ENCODE measurements around the gene PHACTR1. TPM values are rescaled to one million over a fixed set of nuclear protein-coding genes. Genes with fewer than 3 reads are reported as not detected.

The PHACTR1 gene
- total RNA-seq, 1 experiment from 2014 or later, result 15.5 TPM

- no peak for TF ChIP-seq STAT6 (CRISPR knock-in tag; conservative IDR thresholded peaks at IDR 0.05; ENCODE audit: low read depth)
- TF ChIP-seq, protein P1, sequence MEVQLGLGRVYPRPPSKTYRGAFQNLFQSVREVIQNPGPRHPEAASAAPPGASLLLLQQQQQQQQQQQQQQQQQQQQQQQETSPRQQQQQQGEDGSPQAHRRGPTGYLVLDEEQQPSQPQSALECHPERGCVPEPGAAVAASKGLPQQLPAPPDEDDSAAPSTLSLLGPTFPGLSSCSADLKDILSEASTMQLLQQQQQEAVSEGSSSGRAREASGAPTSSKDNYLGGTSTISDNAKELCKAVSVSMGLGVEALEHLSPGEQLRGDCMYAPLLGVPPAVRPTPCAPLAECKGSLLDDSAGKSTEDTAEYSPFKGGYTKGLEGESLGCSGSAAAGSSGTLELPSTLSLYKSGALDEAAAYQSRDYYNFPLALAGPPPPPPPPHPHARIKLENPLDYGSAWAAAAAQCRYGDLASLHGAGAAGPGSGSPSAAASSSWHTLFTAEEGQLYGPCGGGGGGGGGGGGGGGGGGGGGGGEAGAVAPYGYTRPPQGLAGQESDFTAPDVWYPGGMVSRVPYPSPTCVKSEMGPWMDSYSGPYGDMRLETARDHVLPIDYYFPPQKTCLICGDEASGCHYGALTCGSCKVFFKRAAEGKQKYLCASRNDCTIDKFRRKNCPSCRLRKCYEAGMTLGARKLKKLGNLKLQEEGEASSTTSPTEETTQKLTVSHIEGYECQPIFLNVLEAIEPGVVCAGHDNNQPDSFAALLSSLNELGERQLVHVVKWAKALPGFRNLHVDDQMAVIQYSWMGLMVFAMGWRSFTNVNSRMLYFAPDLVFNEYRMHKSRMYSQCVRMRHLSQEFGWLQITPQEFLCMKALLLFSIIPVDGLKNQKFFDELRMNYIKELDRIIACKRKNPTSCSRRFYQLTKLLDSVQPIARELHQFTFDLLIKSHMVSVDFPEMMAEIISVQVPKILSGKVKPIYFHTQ (CRISPR knock-in tag; IDR thresholded peaks at IDR 0.05), result no peak
- TF ChIP-seq, protein P2, sequence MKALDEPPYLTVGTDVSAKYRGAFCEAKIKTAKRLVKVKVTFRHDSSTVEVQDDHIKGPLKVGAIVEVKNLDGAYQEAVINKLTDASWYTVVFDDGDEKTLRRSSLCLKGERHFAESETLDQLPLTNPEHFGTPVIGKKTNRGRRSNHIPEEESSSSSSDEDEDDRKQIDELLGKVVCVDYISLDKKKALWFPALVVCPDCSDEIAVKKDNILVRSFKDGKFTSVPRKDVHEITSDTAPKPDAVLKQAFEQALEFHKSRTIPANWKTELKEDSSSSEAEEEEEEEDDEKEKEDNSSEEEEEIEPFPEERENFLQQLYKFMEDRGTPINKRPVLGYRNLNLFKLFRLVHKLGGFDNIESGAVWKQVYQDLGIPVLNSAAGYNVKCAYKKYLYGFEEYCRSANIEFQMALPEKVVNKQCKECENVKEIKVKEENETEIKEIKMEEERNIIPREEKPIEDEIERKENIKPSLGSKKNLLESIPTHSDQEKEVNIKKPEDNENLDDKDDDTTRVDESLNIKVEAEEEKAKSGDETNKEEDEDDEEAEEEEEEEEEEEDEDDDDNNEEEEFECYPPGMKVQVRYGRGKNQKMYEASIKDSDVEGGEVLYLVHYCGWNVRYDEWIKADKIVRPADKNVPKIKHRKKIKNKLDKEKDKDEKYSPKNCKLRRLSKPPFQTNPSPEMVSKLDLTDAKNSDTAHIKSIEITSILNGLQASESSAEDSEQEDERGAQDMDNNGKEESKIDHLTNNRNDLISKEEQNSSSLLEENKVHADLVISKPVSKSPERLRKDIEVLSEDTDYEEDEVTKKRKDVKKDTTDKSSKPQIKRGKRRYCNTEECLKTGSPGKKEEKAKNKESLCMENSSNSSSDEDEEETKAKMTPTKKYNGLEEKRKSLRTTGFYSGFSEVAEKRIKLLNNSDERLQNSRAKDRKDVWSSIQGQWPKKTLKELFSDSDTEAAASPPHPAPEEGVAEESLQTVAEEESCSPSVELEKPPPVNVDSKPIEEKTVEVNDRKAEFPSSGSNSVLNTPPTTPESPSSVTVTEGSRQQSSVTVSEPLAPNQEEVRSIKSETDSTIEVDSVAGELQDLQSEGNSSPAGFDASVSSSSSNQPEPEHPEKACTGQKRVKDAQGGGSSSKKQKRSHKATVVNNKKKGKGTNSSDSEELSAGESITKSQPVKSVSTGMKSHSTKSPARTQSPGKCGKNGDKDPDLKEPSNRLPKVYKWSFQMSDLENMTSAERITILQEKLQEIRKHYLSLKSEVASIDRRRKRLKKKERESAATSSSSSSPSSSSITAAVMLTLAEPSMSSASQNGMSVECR (CRISPR knock-in tag; IDR thresholded peaks at IDR 0.05; ENCODE audit: borderline replicate concordance), result no peak
- no peak for TF ChIP-seq FOXK1 (CRISPR knock-in tag; IDR thresholded peaks at IDR 0.05)
- no peak for TF ChIP-seq ZNF423 (CRISPR knock-in tag; IDR thresholded peaks at IDR 0.05)
- TF ChIP-seq, protein P3, sequence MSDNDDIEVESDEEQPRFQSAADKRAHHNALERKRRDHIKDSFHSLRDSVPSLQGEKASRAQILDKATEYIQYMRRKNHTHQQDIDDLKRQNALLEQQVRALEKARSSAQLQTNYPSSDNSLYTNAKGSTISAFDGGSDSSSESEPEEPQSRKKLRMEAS (CRISPR knock-in tag; IDR thresholded peaks at IDR 0.05), result no peak
- TF ChIP-seq MYBL2 (CRISPR knock-in tag; IDR thresholded peaks at IDR 0.05), result no peak
- no peak for TF ChIP-seq SP1 (CRISPR knock-in tag; conservative IDR thresholded peaks at IDR 0.05)
- no peak for TF ChIP-seq CREB1 (CRISPR knock-in tag; IDR thresholded peaks at IDR 0.05)
- TF ChIP-seq KAT7 (CRISPR knock-in tag; IDR thresholded peaks at IDR 0.05; ENCODE audit: borderline replicate concordance), result no peak
These were observed 588.2 kb downstream of the PHACTR1 start (continued) for GRCh38 chr6:13304580-13305260.

DNA sequence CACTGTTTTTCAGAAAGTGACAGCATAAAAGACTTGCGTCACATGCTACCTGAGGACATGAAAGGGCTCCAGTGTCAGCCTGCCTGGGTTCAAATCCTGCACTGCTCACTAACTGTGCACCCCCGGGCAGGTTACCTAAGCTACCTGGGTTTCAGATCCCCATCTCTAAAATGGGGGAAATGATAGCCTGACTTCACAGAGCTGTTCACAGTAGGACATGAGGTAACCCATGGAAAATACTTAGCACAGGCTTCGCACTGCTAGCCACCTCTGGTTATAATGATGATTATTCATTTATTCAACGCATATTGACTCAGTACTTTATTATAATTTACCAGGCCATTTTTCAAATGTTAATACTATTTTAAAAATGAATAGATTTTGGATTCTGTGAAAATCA, 588.7 kb downstream of the PHACTR1 start:
- Mint-ChIP-seq H3K9me3 (no peaks in the 10 kb centered on the region), H3K4me1 (no peaks in the 10 kb centered on the region), H3K27ac (no peak overlapping the region), H3K27me3 (ENCODE audit: low read depth) (no peaks in the 10 kb centered on the region), H3K36me3 (peaks cover 48% of the 10 kb centered on the region), H3K4me3 (no peak overlapping the region)
- POLR2A ChIA-PET, result no interaction called here
- DNase-seq (ENCODE audit: low spot score) (no peak), ATAC-seq (no peak)
- CTCF ChIA-PET, result no interaction called here
- no peak for TF ChIP-seq ZNF423 (CRISPR knock-in tag; IDR thresholded peaks at IDR 0.05)
- TF ChIP-seq PRDM15 (CRISPR knock-in tag; IDR thresholded peaks at IDR 0.05), result no peak
- TF ChIP-seq GTF2I (CRISPR knock-in tag; conservative IDR thresholded peaks at IDR 0.05), result no peak
- TF ChIP-seq, protein P4, sequence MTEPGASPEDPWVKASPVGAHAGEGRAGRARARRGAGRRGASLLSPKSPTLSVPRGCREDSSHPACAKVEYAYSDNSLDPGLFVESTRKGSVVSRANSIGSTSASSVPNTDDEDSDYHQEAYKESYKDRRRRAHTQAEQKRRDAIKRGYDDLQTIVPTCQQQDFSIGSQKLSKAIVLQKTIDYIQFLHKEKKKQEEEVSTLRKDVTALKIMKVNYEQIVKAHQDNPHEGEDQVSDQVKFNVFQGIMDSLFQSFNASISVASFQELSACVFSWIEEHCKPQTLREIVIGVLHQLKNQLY (CRISPR knock-in tag; IDR thresholded peaks at IDR 0.05), result no peak
- no peak for TF ChIP-seq ZNF232 (CRISPR knock-in tag; IDR thresholded peaks at IDR 0.05)
- TF ChIP-seq ZNF281 (CRISPR knock-in tag; IDR thresholded peaks at IDR 0.05), result no peak
- TF ChIP-seq FOXJ3 (CRISPR knock-in tag; IDR thresholded peaks at IDR 0.05; ENCODE audit: borderline replicate concordance), result no peak

All from WTC11 (cell line).